Gastrocnemius medialis (tissue), 4 donors: ENCODE results near the gene PEBP1.

ENCODE experiments used
- CTCF ChIP-seq, 5 experiments: fragments of 450-650 bp in 3 of 5; fragments of 200-600 bp in 2 of 5; sonication (generic) in 2 of 5; IDR thresholded peaks in 4 of 5; conservative IDR thresholded peaks in 1 of 5; 1 replicate in 4 of 5; 2 replicates in 1 of 5; pipeline ENCODE4 v1.5.1; 2016 to 2019; ENCODE audit warnings: antibody characterized with exemption in 5 of 5, mild to moderate bottlenecking in 3 of 5, moderate library complexity in 3 of 5
- POLR2A ChIP-seq, 2 donors: fragments of 450-650 bp; IDR thresholded peaks; one replicate each; pipeline ENCODE4 v1.6.1; 2017; ENCODE audit warnings: antibody characterized with exemption in 2 of 2, mild to moderate bottlenecking in 2 of 2, moderate library complexity in 2 of 2

- no peak for TF ChIP-seq CTCF (IDR thresholded peaks at IDR 0.05 in 4 of 5, conservative IDR thresholded peaks at IDR 0.05 in 1 of 5)
- TF ChIP-seq POLR2A (IDR thresholded peaks at IDR 0.05) = no peak
Measured at GRCh38 chr12:118145113-118145797, 9.3 kb downstream of the PEBP1 start.
